Activated CD8-positive, alpha-beta memory T cell treated with anti-CD3 and anti-CD28 coated beads for 48 hours (primary cell): ENCODE data around the gene NOL9.
"Not testable (repeated sequence)": the region's sequence is repeated elsewhere in the genome, so short reads cannot be mapped to it uniquely, and the experiment has no call there.

ENCODE experiments used
- DNase-seq, 3 experiments: peaks; one replicate each; pipeline ENCODE4 v3.0.0-alpha.2; 2020; ENCODE audit warnings: low read depth in 2 of 3, low spot score in 2 of 3

The NOL9 gene

GRCh38 chr1:6554031-6554906 is at the start of gene NOL9:
Gene NOL9, minus strand, starts transcription at chr1:6554513. Its CDS starts 11 bp downstream, at chr1:6554502.
- peak; percentile 90 to 97 (median 92) for DNase-seq

GRCh38 chr1:6603238-6603914 is 49.1 kb upstream of the NOL9 start:
- DNase-seq, result peak in 1 of 3 experiments; percentile 44

- DNase-seq, result peak; percentile 66 to 87 (median 81)
Observed at GRCh38 chr1:6602669-6603237, 48.4 kb upstream of the NOL9 start, which contains the start of gene KLHL21. Gene KLHL21, minus strand, starts transcription at chr1:6602869. Its CDS starts 52 bp downstream, at chr1:6602817.

GRCh38 chr1:6601923-6602668 is 47.8 kb upstream of the NOL9 start:
- DNase-seq, result no peak

GRCh38 chr1:6601049-6601922 is 47.0 kb upstream of the NOL9 start:
- peak in 2 of 3 experiments; percentile 40 to 63 for DNase-seq

GRCh38 chr1:6600410-6601048 is 46.2 kb upstream of the NOL9 start:
- DNase-seq, result no peak

- not testable (repeated sequence) for DNase-seq
Observed at GRCh38 chr1:6599991-6600390, 45.7 kb upstream of the NOL9 start.

- no peak for DNase-seq
Observed at GRCh38 chr1:6599141-6599975, 45.0 kb upstream of the NOL9 start.

- no peak for DNase-seq
Observed at GRCh38 chr1:6597777-6598131, 43.4 kb upstream of the NOL9 start.

- DNase-seq, result no peak
Observed at GRCh38 chr1:6596886-6597776, 42.8 kb upstream of the NOL9 start.

GRCh38 chr1:6596351-6596750 is 42.0 kb upstream of the NOL9 start:
- DNase-seq, result no peak

GRCh38 chr1:6594977-6595740 is 40.8 kb upstream of the NOL9 start:
- no peak for DNase-seq

- DNase-seq, result no peak
Observed at GRCh38 chr1:6593810-6594209, 39.5 kb upstream of the NOL9 start.

GRCh38 chr1:6592865-6593593 is 38.7 kb upstream of the NOL9 start:
- no peak for DNase-seq

GRCh38 chr1:6592441-6592840 is 38.1 kb upstream of the NOL9 start:
- DNase-seq, result no peak

GRCh38 chr1:6591644-6592043 is 37.3 kb upstream of the NOL9 start:
- no peak for DNase-seq
